ENCODE measurements around the gene KLHL26.
A peak's percentile ranks its signal among the peaks of the same experiment; 100 is the strongest.

The KLHL26 gene

GRCh38 chr19:18594096-18594823 lies 42.6 kb upstream of the KLHL26 start:
- peak overlapping the region; percentile 38 for H3K14ac ChIP-seq (ENCODE audit: low read length)
- H3K27ac ChIP-seq (replicated peaks; ENCODE audit: low read length), result no peak overlapping the region

GRCh38 chr19:18594824-18595373 lies 41.9 kb upstream of the KLHL26 start:
- Histone ChIP-seq H2BK5ac (ENCODE audit: low read length) (peak overlapping the region; percentile 9), H4K91ac (ENCODE audit: low read depth, low read length, poor library complexity) (no peak overlapping the region), H3K36me3 (replicated peaks in 1 of 2; ENCODE audit: control insufficient read depth in 2 of 2, insufficient read depth in 2 of 2, low read length in 2 of 2) (peaks cover 3 to 13% of the 10 kb centered on the region in 2 donors), H3K4me1 (ENCODE audit: control insufficient read depth in 2 of 2, insufficient read depth in 1 of 2, low read depth in 1 of 2, low read length in 2 of 2) (peaks cover 10 to 18% of the 10 kb centered on the region in 2 donors), H3K14ac (ENCODE audit: low read length) (no peak overlapping the region), H2AFZ (ENCODE audit: low read length) (peak overlapping the region; percentile 90), H3K4ac (ENCODE audit: low read length) (no peak overlapping the region), H3K18ac (ENCODE audit: low read length) (peak overlapping the region; percentile 94), H2BK15ac (ENCODE audit: low read length) (no peak overlapping the region), H4K8ac (ENCODE audit: low read depth, low read length) (no peak overlapping the region), H2BK120ac (ENCODE audit: low read depth, low read length) (peak overlapping the region; percentile 6), H3K9me3 (replicated peaks in 1 of 2; ENCODE audit: control insufficient read depth in 2 of 2, insufficient read depth in 1 of 2, low read depth in 1 of 2, low read length in 2 of 2) (no peaks in the 10 kb centered on the region), H2AK5ac (ENCODE audit: low read depth, low read length) (peak overlapping the region; percentile 88), H3K27me3 (ENCODE audit: control insufficient read depth in 3 of 3, insufficient read depth in 3 of 3, low read depth in 1 of 3, low read length in 3 of 3) (peaks cover 0 to 16% (median 0%) of the 10 kb centered on the region in 3 experiments), H3K27ac (replicated peaks; ENCODE audit: low read length) (no peak overlapping the region), H3K4me2 (ENCODE audit: insufficient read depth, low read length, poor library complexity, severe bottlenecking) (peak overlapping the region; percentile 94), H3K79me1 (ENCODE audit: low read depth, low read length) (peaks cover 2% of the 10 kb centered on the region), H3K23ac (ENCODE audit: low read depth, low read length, poor library complexity) (peak overlapping the region; percentile 89), H3K9ac (ENCODE audit: low read depth, low read length, poor library complexity) (peak overlapping the region; percentile 60), H2BK12ac (ENCODE audit: low read length) (peak overlapping the region; percentile 99), H3K4me3 (ENCODE audit: low read length in 2 of 2) (peak overlapping the region; percentile 0 to 21)
- no CpG with 5 or more reads among the region's 26 CpGs for WGBS, 2 donors (ENCODE audit: extremely low coverage in 2 of 2, insufficient read length in 2 of 2, insufficient replicate concordance in 1 of 2)
- DNase-seq (ENCODE audit: low spot score), result no peak

More at GRCh38 chr19:18594096-18594823, 42.6 kb upstream of the KLHL26 start:
- H3K18ac ChIP-seq (ENCODE audit: low read length), result peak overlapping the region; percentile 95
- peak overlapping the region; percentile 89 for H3K23ac ChIP-seq (ENCODE audit: low read depth, low read length, poor library complexity)
- peak overlapping the region; percentile 93 for H3K9ac ChIP-seq (ENCODE audit: low read depth, low read length, poor library complexity)
- H3K4me3 ChIP-seq (ENCODE audit: low read length in 2 of 2), result peak overlapping the region; percentile 21 to 72
- no peaks in the 10 kb centered on the region for H3K9me3 ChIP-seq (replicated peaks in 1 of 2; ENCODE audit: control insufficient read depth in 2 of 2, insufficient read depth in 1 of 2, low read depth in 1 of 2, low read length in 2 of 2)
- H3K27me3 ChIP-seq (ENCODE audit: control insufficient read depth in 3 of 3, insufficient read depth in 3 of 3, low read depth in 1 of 3, low read length in 3 of 3), result peaks cover 0 to 11% (median 0%) of the 10 kb centered on the region in 3 experiments
- DNase-seq (ENCODE audit: low spot score), result peak; percentile 82
- WGBS, 2 donors (ENCODE audit: extremely low coverage in 2 of 2, insufficient read length in 2 of 2, insufficient replicate concordance in 1 of 2), result no CpG with 5 or more reads among the region's 54 CpGs
- H3K4me1 ChIP-seq (ENCODE audit: control insufficient read depth in 2 of 2, insufficient read depth in 1 of 2, low read depth in 1 of 2, low read length in 2 of 2), result peaks cover 16 to 18% of the 10 kb centered on the region in 2 donors
- peak overlapping the region; percentile 90 for H2AFZ ChIP-seq (ENCODE audit: low read length)
- peak overlapping the region; percentile 88 for H2AK5ac ChIP-seq (ENCODE audit: low read depth, low read length)
- peak overlapping the region; percentile 94 for H3K4me2 ChIP-seq (ENCODE audit: insufficient read depth, low read length, poor library complexity, severe bottlenecking)
- H2BK5ac ChIP-seq (ENCODE audit: low read length), result peak overlapping the region; percentile 9
- peak overlapping the region; percentile 99 for H2BK12ac ChIP-seq (ENCODE audit: low read length)
- H2BK120ac ChIP-seq (ENCODE audit: low read depth, low read length), result peak overlapping the region; percentile 6
- peaks cover 2% of the 10 kb centered on the region for H3K79me1 ChIP-seq (ENCODE audit: low read depth, low read length)
- H3K4ac ChIP-seq (ENCODE audit: low read length), result peak overlapping the region; percentile 66
- no peak overlapping the region for H4K8ac ChIP-seq (ENCODE audit: low read depth, low read length)
- peak overlapping the region; percentile 58 for H2BK15ac ChIP-seq (ENCODE audit: low read length)
- H4K91ac ChIP-seq (ENCODE audit: low read depth, low read length, poor library complexity), result no peak overlapping the region
- H3K36me3 ChIP-seq (replicated peaks in 1 of 2; ENCODE audit: control insufficient read depth in 2 of 2, insufficient read depth in 2 of 2, low read length in 2 of 2), result peaks cover 3 to 13% of the 10 kb centered on the region in 2 donors

DNA sequence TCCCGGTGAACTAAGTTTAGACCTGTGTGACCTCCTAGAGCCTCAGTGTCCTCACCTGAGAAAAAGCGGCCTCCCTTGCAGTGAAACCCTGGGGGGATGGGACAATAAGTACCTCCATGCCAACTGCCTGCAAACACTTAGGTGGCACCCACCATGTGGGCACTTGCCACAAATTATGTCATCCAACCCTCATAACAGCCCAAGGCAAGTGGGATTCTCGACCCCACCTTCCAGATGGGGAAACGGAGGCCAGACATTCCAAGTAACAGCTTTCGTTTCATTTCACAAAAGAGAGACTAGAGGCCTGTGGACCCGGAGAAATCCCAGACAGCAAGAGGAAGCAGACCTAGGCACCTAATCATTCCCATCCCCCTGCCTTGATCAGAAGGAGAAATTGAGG lies 41.4 kb upstream of the KLHL26 start:
- H3K4me1 ChIP-seq (ENCODE audit: control insufficient read depth in 2 of 2, insufficient read depth in 1 of 2, low read depth in 1 of 2, low read length in 2 of 2), result peaks cover 7 to 18% of the 10 kb centered on the region in 2 donors
- no peak overlapping the region for H3K18ac ChIP-seq (ENCODE audit: low read length)
- no peak overlapping the region for H2BK15ac ChIP-seq (ENCODE audit: low read length)
- H3K36me3 ChIP-seq (replicated peaks in 1 of 2; ENCODE audit: control insufficient read depth in 2 of 2, insufficient read depth in 2 of 2, low read length in 2 of 2), result peaks cover 3 to 10% of the 10 kb centered on the region in 2 donors
- H3K4me2 ChIP-seq (ENCODE audit: insufficient read depth, low read length, poor library complexity, severe bottlenecking), result no peak overlapping the region
- no peak overlapping the region for H3K4ac ChIP-seq (ENCODE audit: low read length)
- H3K27ac ChIP-seq (replicated peaks; ENCODE audit: low read length), result no peak overlapping the region
- no peak overlapping the region for H3K9ac ChIP-seq (ENCODE audit: low read depth, low read length, poor library complexity)
- no peak overlapping the region for H4K91ac ChIP-seq (ENCODE audit: low read depth, low read length, poor library complexity)
- no peaks in the 10 kb centered on the region for H3K9me3 ChIP-seq (replicated peaks in 1 of 2; ENCODE audit: control insufficient read depth in 2 of 2, insufficient read depth in 1 of 2, low read depth in 1 of 2, low read length in 2 of 2)
- no peak overlapping the region for H2BK120ac ChIP-seq (ENCODE audit: low read depth, low read length)
- no peak overlapping the region for H3K23ac ChIP-seq (ENCODE audit: low read depth, low read length, poor library complexity)
- no peak overlapping the region for H4K8ac ChIP-seq (ENCODE audit: low read depth, low read length)
- no peak overlapping the region for H3K4me3 ChIP-seq (ENCODE audit: low read length in 2 of 2)
- no peak overlapping the region for H2AFZ ChIP-seq (ENCODE audit: low read length)
- H2AK5ac ChIP-seq (ENCODE audit: low read depth, low read length), result no peak overlapping the region
- no peak overlapping the region for H3K14ac ChIP-seq (ENCODE audit: low read length)
- peaks cover 2% of the 10 kb centered on the region for H3K79me1 ChIP-seq (ENCODE audit: low read depth, low read length)
- DNase-seq (ENCODE audit: low spot score), result no peak
- peaks cover 0 to 16% (median 0%) of the 10 kb centered on the region in 3 experiments for H3K27me3 ChIP-seq (ENCODE audit: control insufficient read depth in 3 of 3, insufficient read depth in 3 of 3, low read depth in 1 of 3, low read length in 3 of 3)
- no peak overlapping the region for H2BK5ac ChIP-seq (ENCODE audit: low read length)
- H2BK12ac ChIP-seq (ENCODE audit: low read length), result no peak overlapping the region
- no CpG with 5 or more reads among the region's 6 CpGs for WGBS, 2 donors (ENCODE audit: extremely low coverage in 2 of 2, insufficient read length in 2 of 2, insufficient replicate concordance in 1 of 2)

DNA sequence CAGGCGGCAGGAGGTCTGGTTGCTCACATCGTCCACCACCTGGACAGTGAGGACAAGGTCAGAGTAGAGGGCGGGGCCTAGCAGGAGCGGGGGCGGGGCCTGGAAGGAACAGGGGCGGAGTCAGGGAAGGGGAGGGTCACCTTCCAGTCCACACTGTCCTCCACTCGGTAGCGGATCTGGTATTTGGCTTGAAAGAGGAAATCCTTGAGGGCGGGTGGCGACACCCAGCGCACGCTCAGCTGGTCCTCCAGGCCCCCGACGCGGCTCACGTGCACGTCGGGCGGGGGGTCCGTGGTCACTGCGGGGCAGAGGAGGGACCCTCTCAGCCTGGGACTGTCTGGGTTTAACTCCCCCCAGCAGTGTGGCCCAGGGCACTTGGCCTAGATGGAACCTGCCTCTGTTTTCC lies 40.1 kb upstream of the KLHL26 start:
- no peak overlapping the region for H3K4me3 ChIP-seq (ENCODE audit: low read length in 2 of 2)
- no CpG with 5 or more reads among the region's 21 CpGs for WGBS, 2 donors (ENCODE audit: extremely low coverage in 2 of 2, insufficient read length in 2 of 2, insufficient replicate concordance in 1 of 2)
- no peak overlapping the region for H3K4me2 ChIP-seq (ENCODE audit: insufficient read depth, low read length, poor library complexity, severe bottlenecking)
- no peak overlapping the region for H3K4ac ChIP-seq (ENCODE audit: low read length)
- no peak overlapping the region for H4K91ac ChIP-seq (ENCODE audit: low read depth, low read length, poor library complexity)
- H3K27ac ChIP-seq (replicated peaks; ENCODE audit: low read length), result no peak overlapping the region
- no peak overlapping the region for H2AK5ac ChIP-seq (ENCODE audit: low read depth, low read length)
- H3K4me1 ChIP-seq (ENCODE audit: control insufficient read depth in 2 of 2, insufficient read depth in 1 of 2, low read depth in 1 of 2, low read length in 2 of 2), result peaks cover 7 to 14% of the 10 kb centered on the region in 2 donors
- no peak for DNase-seq (ENCODE audit: low spot score)
- peak overlapping the region; percentile 10 for H2BK12ac ChIP-seq (ENCODE audit: low read length)
- no peak overlapping the region for H3K9ac ChIP-seq (ENCODE audit: low read depth, low read length, poor library complexity)
- H3K79me1 ChIP-seq (ENCODE audit: low read depth, low read length), result peaks cover 2% of the 10 kb centered on the region
- no peak overlapping the region for H4K8ac ChIP-seq (ENCODE audit: low read depth, low read length)
- no peak overlapping the region for H2BK5ac ChIP-seq (ENCODE audit: low read length)
- H3K23ac ChIP-seq (ENCODE audit: low read depth, low read length, poor library complexity), result peak overlapping the region; percentile 85
- no peak overlapping the region for H3K14ac ChIP-seq (ENCODE audit: low read length)
- no peak overlapping the region for H2BK120ac ChIP-seq (ENCODE audit: low read depth, low read length)
- peak overlapping the region; percentile 94 for H3K18ac ChIP-seq (ENCODE audit: low read length)
- H2AFZ ChIP-seq (ENCODE audit: low read length), result no peak overlapping the region
- H3K9me3 ChIP-seq (replicated peaks in 1 of 2; ENCODE audit: control insufficient read depth in 2 of 2, insufficient read depth in 1 of 2, low read depth in 1 of 2, low read length in 2 of 2), result no peaks in the 10 kb centered on the region
- peak overlapping the region; percentile 71 for H2BK15ac ChIP-seq (ENCODE audit: low read length)
- peaks cover 0 to 3% of the 10 kb centered on the region in 2 donors for H3K36me3 ChIP-seq (replicated peaks in 1 of 2; ENCODE audit: control insufficient read depth in 2 of 2, insufficient read depth in 2 of 2, low read length in 2 of 2)
- H3K27me3 ChIP-seq (ENCODE audit: control insufficient read depth in 3 of 3, insufficient read depth in 3 of 3, low read depth in 1 of 3, low read length in 3 of 3), result peaks cover 0 to 23% (median 6%) of the 10 kb centered on the region in 3 experiments

Measured in neuronal stem cell (in vitro differentiated cells).